H1 (cell line): ENCODE measurements around the gene CCDC148. TPM values are rescaled to one million over a fixed set of nuclear protein-coding genes. Genes with fewer than 3 reads are reported as not detected.
"Not testable (repeated sequence)": the region's sequence is repeated elsewhere in the genome, so short reads cannot be mapped to it uniquely, and the experiment has no call there.

Experiments
- CTCF ChIA-PET: fragments of 300-600 bp; sonication (Branson Sonifier 250); formaldehyde crosslinking; loops from one replicate; lab custom pipeline; 2021; ENCODE audit not compliant: partially characterized antibody; lab: Charles Lee
- POLR2A ChIA-PET: fragments of 300-600 bp; sonication (Branson Sonifier 250); formaldehyde crosslinking; loops from one replicate; lab custom pipeline; 2021; ENCODE audit warnings: inconsistent platforms; ENCODE audit not compliant: partially characterized antibody; lab: Charles Lee
- DNase-seq, 2 experiments: peaks; one replicate each; pipeline versions ENCODE4 v3.0.0 to v3.0.0-alpha.2; 2010 to 2022; ENCODE audit warnings: low spot score in 2 of 2, low read depth in 1 of 2, mixed read lengths in 1 of 2
- FAIRE-seq: peaks from 2 replicates; lab custom pipeline; 2011; peaks lifted over from hg19 to GRCh38; lab: Jason Lieb, UNC
- H2AFZ ChIP-seq: 2 replicates; pipeline ENCODE4 v1.8.1; 2012; ENCODE audit warnings: low read length, inconsistent platforms
- H2AK5ac ChIP-seq: 2 replicates; pipeline ENCODE4 v1.6.1; 2013; ENCODE audit warnings: low read depth, low read length
- H2BK120ac ChIP-seq: replicated peaks from 2 replicates; pipeline ENCODE3; 2013; ENCODE audit warnings: low read depth, low read length, inconsistent platforms
- H2BK12ac ChIP-seq: 2 replicates; pipeline ENCODE4 v1.6.1; 2013; ENCODE audit warnings: low read depth, low read length
- H2BK15ac ChIP-seq: 2 replicates; pipeline ENCODE4 v1.6.1; 2013; ENCODE audit warnings: low read length
- H2BK20ac ChIP-seq: 2 replicates; pipeline ENCODE4 v1.6.1; 2013; ENCODE audit warnings: low read length
- H2BK5ac ChIP-seq: 2 replicates; pipeline ENCODE4 v1.6.1; 2013; ENCODE audit warnings: low read depth, low read length
- H3K14ac ChIP-seq: 2 replicates; pipeline ENCODE4 v1.6.1; 2013; ENCODE audit warnings: inconsistent platforms; ENCODE audit not compliant: insufficient read length
- H3K18ac ChIP-seq: 2 replicates; pipeline ENCODE4 v1.6.1; 2013; ENCODE audit warnings: low read length; ENCODE audit errors: extremely low read depth
- H3K23ac ChIP-seq: 2 replicates; pipeline ENCODE4 v1.6.1; 2013; ENCODE audit warnings: inconsistent platforms; ENCODE audit not compliant: insufficient read length
- H3K23me2 ChIP-seq: 2 replicates; pipeline ENCODE4 v1.6.1; 2013; ENCODE audit warnings: low read depth, low read length
- H3K27ac ChIP-seq: 2 replicates; pipeline ENCODE4 v1.6.1; 2011; ENCODE audit warnings: low read depth, low read length, inconsistent platforms
- H3K27me3 ChIP-seq, 4 experiments: replicated peaks in 1 of 4; 1 replicate in 1 of 4; 2 replicates in 3 of 4; pipeline versions ENCODE4 v1.6.1 to v1.8.1; 2011 to 2013; ENCODE audit warnings: low read length in 3 of 4, mild to moderate bottlenecking in 3 of 4, inconsistent platforms in 2 of 4, mixed read lengths in 2 of 4, moderate library complexity in 1 of 4; ENCODE audit not compliant: control insufficient read depth in 3 of 4, insufficient read depth in 3 of 4; ENCODE audit errors: extremely low read depth in 1 of 4
- H3K36me3 ChIP-seq, 4 experiments: 2 replicates each; pipeline versions ENCODE4 v1.6.1 to v1.8.1; 2011 to 2013; ENCODE audit warnings: mild to moderate bottlenecking in 4 of 4, low read length in 3 of 4, moderate library complexity in 2 of 4, control low read depth in 1 of 4, inconsistent platforms in 1 of 4; ENCODE audit not compliant: insufficient read depth in 4 of 4, control insufficient read depth in 2 of 4
- H3K4ac ChIP-seq: replicated peaks from 2 replicates; pipeline ENCODE3; 2013; ENCODE audit warnings: low read length, low read depth, mixed read lengths, inconsistent platforms; ENCODE audit not compliant: insufficient read length
- H3K4me1 ChIP-seq, 4 experiments: replicated peaks in 1 of 4; 1 replicate in 1 of 4; 2 replicates in 3 of 4; pipeline versions ENCODE4 v1.6.1 to v1.8.1; 2011 to 2013; ENCODE audit warnings: low read length in 3 of 4, inconsistent platforms in 2 of 4, mixed read lengths in 1 of 4; ENCODE audit not compliant: insufficient read depth in 4 of 4, control insufficient read depth in 3 of 4
- H3K4me2 ChIP-seq, 2 experiments: 2 replicates each; pipeline versions ENCODE4 v1.6.1 to v1.8.1; 2011 to 2013; ENCODE audit warnings: low read depth in 2 of 2, low read length in 2 of 2, control low read depth in 1 of 2, inconsistent platforms in 1 of 2, mild to moderate bottlenecking in 1 of 2; ENCODE audit not compliant: insufficient read depth in 1 of 2
- H3K4me3 ChIP-seq, 4 experiments: fragments of 200-600, 300-600 bp in 1 of 4; sonication (generic), shearing (Covaris generic), sonication (Bioruptor Twin) in 1 of 4; 2 replicates each; pipeline versions ENCODE4 v1.5.1 to v1.8.1; 2011 to 2016; ENCODE audit warnings: low read length in 4 of 4, low read depth in 3 of 4, control low read depth in 2 of 4, inconsistent platforms in 2 of 4, mild to moderate bottlenecking in 2 of 4, mixed read lengths in 1 of 4, moderate library complexity in 1 of 4; ENCODE audit not compliant: insufficient read depth in 2 of 4; ENCODE audit errors: extremely low read depth in 1 of 4
- H3K56ac ChIP-seq: replicated peaks from 2 replicates; pipeline ENCODE3; 2013; ENCODE audit warnings: low read depth, mild to moderate bottlenecking, mixed read lengths, low read length, inconsistent platforms; ENCODE audit not compliant: insufficient read length
- H3K79me1 ChIP-seq: 2 replicates; pipeline ENCODE4 v1.6.1; 2013; ENCODE audit warnings: low read depth, low read length, control low read depth
- H3K79me2 ChIP-seq, 2 experiments: 2 replicates each; pipeline versions ENCODE4 v1.6.1 to v1.8.1; 2012 to 2013; ENCODE audit warnings: low read length in 2 of 2, mild to moderate bottlenecking in 2 of 2, inconsistent platforms in 1 of 2; ENCODE audit not compliant: insufficient read depth in 2 of 2, control insufficient read depth in 1 of 2
- H3K9ac ChIP-seq, 4 experiments: replicated peaks in 1 of 4; 1 replicate in 1 of 4; 2 replicates in 3 of 4; pipeline versions ENCODE4 v1.6.1 to v1.8.1; 2011 to 2013; ENCODE audit warnings: low read depth in 3 of 4, low read length in 3 of 4, control low read depth in 2 of 4, mild to moderate bottlenecking in 2 of 4, moderate library complexity in 2 of 4, inconsistent platforms in 1 of 4; ENCODE audit errors: extremely low read depth in 1 of 4
- H3K9me3 ChIP-seq, 2 experiments: 2 replicates each; pipeline versions ENCODE4 v1.6.1 to v1.8.1; 2012 to 2013; ENCODE audit warnings: mild to moderate bottlenecking in 2 of 2, moderate library complexity in 2 of 2, control low read depth in 1 of 2, inconsistent platforms in 1 of 2, low read depth in 1 of 2, low read length in 1 of 2, mixed read lengths in 1 of 2; ENCODE audit not compliant: insufficient read depth in 2 of 2
- H4K20me1 ChIP-seq, 2 experiments: replicated peaks in 1 of 2; 2 replicates each; pipeline versions ENCODE3 to v1.8.1; 2011 to 2013; ENCODE audit warnings: inconsistent platforms in 2 of 2, low read length in 2 of 2, mild to moderate bottlenecking in 1 of 2; ENCODE audit not compliant: insufficient read depth in 2 of 2, control insufficient read depth in 1 of 2
- H4K5ac ChIP-seq: 2 replicates; pipeline ENCODE4 v1.6.1; 2013; ENCODE audit warnings: low read length, low read depth, mixed read lengths, inconsistent platforms; ENCODE audit not compliant: insufficient read length
- H4K8ac ChIP-seq: 2 replicates; pipeline ENCODE4 v1.8.0; 2013; ENCODE audit warnings: mild to moderate bottlenecking, moderate library complexity, low read length, inconsistent platforms; ENCODE audit not compliant: insufficient read depth; ENCODE audit errors: extremely low read depth
- H4K91ac ChIP-seq: replicated peaks from 2 replicates; pipeline ENCODE3; 2013; ENCODE audit warnings: low read length, mixed read lengths, inconsistent platforms; ENCODE audit not compliant: insufficient read length
- WGBS, 2 experiments: shearing (Covaris generic) in 1 of 2; methylation state at CpG; one replicate each; pipeline versions ENCODE4 v1.1.6 to v1.1.7; 2013 to 2015; ENCODE audit warnings: low lambda C conversion rate in 2 of 2, mixed read lengths in 2 of 2, inconsistent platforms in 1 of 2, low coverage in 1 of 2, missing lambda C conversion rate in 1 of 2; ENCODE audit not compliant: insufficient replicate concordance in 2 of 2, insufficient coverage in 1 of 2, insufficient read length in 1 of 2; ENCODE audit errors: extremely low coverage in 1 of 2, missing lambda C conversion rate in 1 of 2; 5-methylcytosine and 5-hydroxymethylcytosine counted together
- polyA plus RNA-seq, 7 experiments: library from polyadenylated mRNA; depleted of rRNA in 3 of 7; stranded (reverse) in 5 of 7; unstranded in 2 of 7; fragments of >200 nt in 5 of 7; fragments of 200-250 nt in 2 of 7; gene quantifications; 1 replicate in 5 of 7; 2 replicates in 1 of 7; 4 replicates in 1 of 7; pipeline versions ENCODE4 v1.2.1 to v1.2.3, GENCODE V29; 2011 to 2013; ENCODE audit warnings: missing spikeins in 2 of 7, mixed read lengths in 2 of 7
- total RNA-seq: library from RNA; stranded (reverse); fragmentation: NEBNext Ultra II Directional; extraction: Animal tissue kit (Norgen Biotek cat#: 25700); gene quantifications from 2 replicates; pipeline ENCODE4 v1.2.1, GENCODE V29; 2021

The CCDC148 gene
- total and polyA plus RNA-seq, 2 of the 8 experiments (the other 6 are each of a cell fraction or from before 2014, with no cell fraction given), result 0.45 to 1.3 TPM

DNA sequence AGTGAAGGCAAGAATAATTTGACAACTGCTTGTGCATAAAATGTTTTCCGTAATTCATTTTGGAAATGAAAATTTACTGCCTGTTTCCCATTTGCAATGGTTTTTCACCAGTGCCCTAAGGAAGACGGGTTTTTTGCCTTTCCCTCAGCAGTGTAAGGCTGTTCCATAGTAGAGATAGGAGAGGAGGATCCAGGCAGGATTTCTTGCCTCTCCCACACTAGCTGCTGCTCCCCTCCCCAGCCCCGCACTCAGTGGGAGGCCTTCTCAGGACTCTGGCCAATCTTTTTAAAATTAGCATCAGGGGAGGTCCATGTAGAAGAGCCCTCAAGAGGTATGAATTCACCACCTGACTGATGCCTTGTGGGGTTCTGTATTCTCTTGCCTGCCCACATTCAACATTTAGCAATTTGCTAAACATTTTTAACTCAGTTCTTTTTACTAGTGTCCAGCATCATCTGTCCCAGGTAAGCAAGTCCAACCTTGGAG, 18.0 kb upstream of the CCDC148 start:
- Histone ChIP-seq H3K4me2 (peak overlapping the region in 1 of 2 experiments; percentile 36; a peak in 1 of 4 replicates), H3K79me2 (peaks cover 0 to 57% of the 10 kb centered on the region in 2 experiments; a peak in 2 of 4 replicates)
- ChIA-PET POLR2A (interaction anchor here (4.3 kb wide), 1 partner anchor 16 kb away, joined by 12 read pairs; no protein-coding TSS in a partner anchor), CTCF (interaction anchor here (0.6 to 7.1 kb wide), 9 partner anchors 10 to 1388 kb away, joined by 3 to 58 read pairs (median 4); no protein-coding TSS in a partner anchor)
- peak; percentile 55 for FAIRE-seq
- H3K9me3 ChIP-seq, H3K4me3 ChIP-seq, H3K27me3 ChIP-seq, H4K8ac ChIP-seq, H3K4me1 ChIP-seq, H4K91ac ChIP-seq, H3K18ac ChIP-seq, H3K23ac ChIP-seq, H2BK20ac ChIP-seq, DNase-seq, H2BK5ac ChIP-seq, H4K5ac ChIP-seq, H3K79me1 ChIP-seq, H2AFZ ChIP-seq, H3K23me2 ChIP-seq, H2AK5ac ChIP-seq, H3K14ac ChIP-seq, H2BK12ac ChIP-seq, H4K20me1 ChIP-seq, H2BK120ac ChIP-seq, H3K36me3 ChIP-seq, H2BK15ac ChIP-seq, H3K27ac ChIP-seq, H3K56ac ChIP-seq, H3K9ac ChIP-seq, H3K4ac ChIP-seq: not testable (repeated sequence)
- WGBS, 2 experiments, result 85% methylated on average over 3 of the region's 3 CpGs; no CpG with 5 or more reads in 1 of the 2 experiments
